Spinal cord (tissue), 10 donors: Measurements from ENCODE around the gene CD40. TPM values are rescaled to one million over a fixed set of nuclear protein-coding genes. Genes with fewer than 3 reads are reported as not detected.
"Not testable (repeated sequence)": the region's sequence is repeated elsewhere in the genome, so short reads cannot be mapped to it uniquely, and the experiment has no call there.

ENCODE experiments used
- DNase-seq, 6 donors: peaks; one replicate each; pipeline versions ENCODE4 v3.0.0 to v3.0.0-alpha.2; 2013 to 2015; ENCODE audit warnings: low spot score in 6 of 6, low read depth in 4 of 6
- H3K27ac ChIP-seq: one replicate; pipeline ENCODE4 v1.5.1; 2013; ENCODE audit warnings: low read depth, low read length, control low read depth
- H3K27me3 ChIP-seq: one replicate; pipeline ENCODE4 v1.6.1; 2013; ENCODE audit warnings: low read length; ENCODE audit not compliant: control insufficient read depth, insufficient read depth
- H3K36me3 ChIP-seq: one replicate; pipeline ENCODE4 v1.6.1; 2013; ENCODE audit warnings: low read length; ENCODE audit not compliant: control insufficient read depth, insufficient read depth
- H3K4me1 ChIP-seq: one replicate; pipeline ENCODE4 v1.6.1; 2013; ENCODE audit warnings: low read length; ENCODE audit not compliant: control insufficient read depth, insufficient read depth
- H3K4me3 ChIP-seq: one replicate; pipeline ENCODE4 v1.5.1; 2013; ENCODE audit warnings: low read depth, low read length, control low read depth
- H3K9me3 ChIP-seq: one replicate; pipeline ENCODE4 v1.6.1; 2013; ENCODE audit warnings: low read length; ENCODE audit not compliant: control insufficient read depth, insufficient read depth
- WGBS: methylation state at CpG from one replicate; pipeline ENCODE4 v1.1.5; 2013; ENCODE audit warnings: missing lambda C conversion rate; ENCODE audit not compliant: insufficient coverage; 5-methylcytosine and 5-hydroxymethylcytosine counted together
- polyA plus RNA-seq, 2 donors: library from polyadenylated mRNA; unstranded; fragments of 120-200 nt; gene quantifications; one replicate each; pipeline ENCODE4 v1.2.1, GENCODE V29; 2013; ENCODE audit not compliant: insufficient read length in 2 of 2
- total RNA-seq, 2 donors: library from RNA; depleted of rRNA in 1 of 2; stranded (reverse); fragments of 120-200 nt in 1 of 2; fragments of >200 nt in 1 of 2; gene quantifications; one replicate each; pipeline versions ENCODE4 v1.2.3 to v1.2.4, GENCODE V29; 2013 to 2014
- donor health status: healthy.

The CD40 gene
- total and polyA plus RNA-seq, 4 donors, result 1.6 to 6.5 (median 5.6) TPM

DNA sequence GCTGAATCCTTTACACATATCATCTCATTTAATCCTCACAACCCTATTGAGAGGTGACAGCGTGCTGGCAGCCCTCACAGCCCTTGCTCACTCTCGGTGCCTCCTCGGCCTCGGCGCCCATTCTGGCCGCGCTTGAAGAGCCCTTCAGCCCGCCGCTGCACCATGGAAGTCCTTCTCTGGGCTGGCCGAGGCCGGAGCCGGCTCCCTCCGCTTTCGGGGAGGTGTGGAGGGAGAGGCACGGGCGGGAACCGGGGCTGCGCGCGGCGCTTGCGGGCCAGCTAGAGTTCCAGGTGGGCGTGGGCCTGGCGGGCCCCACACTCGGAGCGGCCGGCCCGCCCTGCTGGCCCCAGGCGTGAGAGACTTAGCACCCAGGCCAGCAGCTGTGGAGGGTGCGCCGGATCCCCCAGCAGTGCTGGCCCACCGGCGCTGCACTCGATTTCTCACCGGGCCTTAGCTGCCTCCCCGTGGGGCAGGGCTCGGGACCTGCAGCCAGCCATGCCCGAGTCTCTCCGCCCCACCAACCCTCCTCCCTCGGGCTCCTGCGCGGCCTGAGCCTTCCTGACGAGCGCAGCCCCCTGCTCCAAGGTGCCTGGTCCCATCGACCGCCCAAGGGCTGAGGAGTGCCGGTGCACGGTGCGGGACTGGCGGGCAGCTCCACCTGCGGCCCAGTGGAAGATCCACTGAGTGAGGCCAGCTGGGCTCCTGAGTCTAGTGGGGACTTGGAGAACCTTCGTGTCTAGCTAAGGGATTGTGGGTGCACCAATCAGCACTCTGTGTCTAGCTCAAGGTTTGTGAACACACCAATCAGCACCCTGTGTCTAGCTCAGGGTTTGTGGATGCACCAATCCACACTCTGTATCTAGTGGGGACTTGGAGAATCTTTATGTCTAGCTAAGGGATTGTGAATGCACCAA lies 26.2 kb upstream of the CD40 start:
- not testable (repeated sequence) for H3K9me3 ChIP-seq, H3K27ac ChIP-seq, H3K36me3 ChIP-seq, H3K27me3 ChIP-seq, H3K4me1 ChIP-seq, DNase-seq, H3K4me3 ChIP-seq
- 95% methylated on average over 50 of the region's 52 CpGs for WGBS

DNA sequence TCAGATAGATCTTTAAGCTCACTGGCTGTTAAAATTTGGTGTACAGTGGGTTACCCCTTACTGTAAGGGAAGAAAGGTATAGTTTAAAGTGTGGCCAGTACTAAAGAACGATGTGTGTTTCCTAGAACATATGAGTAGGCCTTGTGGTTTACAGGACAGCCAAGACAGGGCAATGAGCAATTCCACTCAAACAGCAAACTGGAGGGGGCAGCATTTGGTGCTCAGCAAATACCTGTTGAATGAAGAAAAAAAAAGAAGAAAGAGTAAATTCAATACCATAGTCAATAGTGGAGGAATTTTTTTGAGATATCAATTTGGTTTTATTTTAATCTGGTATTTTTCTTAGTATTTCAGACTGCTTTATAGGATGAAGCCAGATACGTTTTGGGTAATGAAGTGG lies 24.6 kb upstream of the CD40 start:
- Histone ChIP-seq H3K9me3 (no peaks in the 10 kb centered on the region), H3K27ac (no peak overlapping the region), H3K27me3 (peaks cover 4% of the 10 kb centered on the region), H3K4me1 (no peaks in the 10 kb centered on the region), H3K36me3 (no peaks in the 10 kb centered on the region), H3K4me3 (no peak overlapping the region)
- DNase-seq, result no peak
- 100% methylated on average over 2 of the region's 2 CpGs for WGBS

DNA sequence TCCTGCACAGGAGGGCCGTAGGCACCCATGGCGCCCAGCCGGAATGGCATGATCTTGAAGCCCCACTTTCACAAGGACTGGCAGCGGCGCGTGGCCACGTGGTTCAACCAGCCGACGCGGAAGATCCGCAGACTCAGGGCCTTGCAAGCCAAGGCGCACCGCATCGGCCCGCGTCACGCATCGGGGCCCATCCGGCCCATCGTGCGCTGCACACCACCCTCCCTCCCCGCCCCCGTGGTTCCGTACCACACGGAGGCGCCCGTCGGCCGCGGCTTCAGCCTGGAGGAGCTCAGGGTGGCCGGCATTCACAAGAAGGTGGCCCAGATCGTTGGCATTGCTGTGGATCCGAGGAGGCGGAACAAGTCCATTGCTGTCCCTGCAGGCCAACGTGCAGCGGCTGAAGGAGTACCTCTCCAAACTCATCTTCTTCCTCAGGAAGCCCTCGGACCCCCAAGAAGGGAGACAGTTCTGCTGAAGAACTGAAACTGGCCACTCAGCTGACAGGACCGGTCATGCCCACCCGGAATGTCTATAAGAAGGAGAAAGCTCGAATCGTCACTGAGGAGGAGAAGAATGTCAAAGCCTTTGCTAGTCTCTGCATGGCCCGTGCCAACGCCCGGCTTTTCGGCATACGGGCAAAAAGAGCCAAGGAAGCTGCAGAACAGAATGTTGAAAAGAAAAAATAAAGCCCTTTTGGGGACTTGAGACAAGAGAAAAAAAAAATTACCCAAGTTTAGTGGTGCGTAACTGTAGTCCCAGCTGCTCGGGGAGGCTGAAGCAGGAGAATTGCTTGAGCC lies 18.4 kb upstream of the CD40 start:
- Histone ChIP-seq H3K36me3 (no peaks in the 10 kb centered on the region), H3K9me3 (no peaks in the 10 kb centered on the region), H3K27ac (no peak overlapping the region), H3K27me3 (peaks cover 23% of the 10 kb centered on the region), H3K4me1 (peaks cover 8% of the 10 kb centered on the region), H3K4me3 (no peak overlapping the region)
- no peak for DNase-seq
- 31% methylated on average over 48 of the region's 48 CpGs for WGBS

DNA sequence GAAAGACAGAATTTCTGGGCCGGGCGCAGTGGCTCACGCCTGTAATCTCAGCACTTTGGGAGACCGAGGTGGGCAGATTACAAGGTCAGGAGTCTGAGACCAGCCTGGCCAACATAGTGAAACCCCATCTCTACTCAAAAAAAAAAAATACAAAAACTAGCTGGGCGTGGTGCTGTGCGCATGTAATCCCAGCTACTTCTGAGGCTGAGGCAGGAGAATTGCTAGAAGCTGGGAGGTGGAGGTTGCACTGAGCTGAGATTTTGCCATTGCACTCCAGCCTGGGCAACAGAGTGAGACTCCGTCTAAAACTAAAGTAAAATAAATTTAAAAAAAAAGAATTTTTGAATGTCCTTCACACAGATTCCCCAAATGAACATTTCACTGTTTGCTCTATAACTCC lies 17.7 kb upstream of the CD40 start:
- peaks cover 23% of the 10 kb centered on the region for H3K27me3 ChIP-seq
- H3K9me3 ChIP-seq, H3K4me3 ChIP-seq, DNase-seq, H3K27ac ChIP-seq, H3K4me1 ChIP-seq, H3K36me3 ChIP-seq: not testable (repeated sequence)
- WGBS, result 90% methylated on average over 2 of the region's 7 CpGs

DNA sequence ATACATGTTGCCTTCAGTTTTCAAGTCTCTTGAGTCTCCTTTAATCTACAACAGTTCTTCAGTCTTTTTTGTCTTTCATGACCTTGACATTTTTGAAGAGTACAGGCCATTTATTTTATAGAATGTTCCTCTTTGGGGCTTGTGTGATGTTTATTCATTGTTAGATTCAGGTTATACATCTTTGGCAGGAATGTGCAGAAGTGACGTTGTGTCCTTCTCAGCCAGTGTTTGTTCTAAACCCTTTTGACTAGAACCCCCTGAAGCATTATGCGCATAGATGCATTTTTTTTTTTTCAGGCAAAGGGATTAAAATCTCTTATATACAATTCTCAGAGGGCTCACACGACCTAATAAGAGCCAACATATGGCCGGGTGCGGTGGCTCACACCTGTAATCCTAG lies 17.1 kb upstream of the CD40 start:
- Histone ChIP-seq H3K36me3 (no peaks in the 10 kb centered on the region), H3K27ac (no peak overlapping the region), H3K4me1 (peaks cover 8% of the 10 kb centered on the region), H3K9me3 (no peaks in the 10 kb centered on the region), H3K4me3 (no peak overlapping the region), H3K27me3 (peaks cover 23% of the 10 kb centered on the region)
- DNase-seq, result no peak
- 74% methylated on average over 3 of the region's 5 CpGs for WGBS

DNA sequence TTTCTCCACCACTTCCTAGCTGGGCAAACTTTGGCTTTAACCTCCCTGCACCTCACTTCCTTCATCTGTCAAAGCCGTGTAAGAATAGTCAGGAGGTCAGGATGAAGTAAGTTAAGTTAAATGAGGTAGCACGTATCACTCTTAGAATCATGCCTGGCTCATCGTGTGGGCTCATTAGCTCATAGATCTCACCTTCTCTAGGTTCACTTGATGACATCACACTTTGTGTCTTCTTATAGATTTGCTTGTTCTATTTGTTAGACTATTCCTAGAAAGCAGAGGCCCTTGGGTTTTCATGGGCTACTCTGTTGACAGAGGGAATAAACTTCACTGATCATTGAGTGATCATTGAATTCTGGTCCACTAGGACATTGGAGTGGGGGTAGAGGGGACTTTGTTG lies 16.2 kb upstream of the CD40 start:
- Histone ChIP-seq H3K27me3 (peaks cover 23% of the 10 kb centered on the region), H3K9me3 (no peaks in the 10 kb centered on the region), H3K4me1 (peaks cover 8% of the 10 kb centered on the region), H3K4me3 (no peak overlapping the region), H3K36me3 (no peaks in the 10 kb centered on the region), H3K27ac (no peak overlapping the region)
- DNase-seq, result no peak
- WGBS, result no CpG with 5 or more reads among the region's 3 CpGs

DNA sequence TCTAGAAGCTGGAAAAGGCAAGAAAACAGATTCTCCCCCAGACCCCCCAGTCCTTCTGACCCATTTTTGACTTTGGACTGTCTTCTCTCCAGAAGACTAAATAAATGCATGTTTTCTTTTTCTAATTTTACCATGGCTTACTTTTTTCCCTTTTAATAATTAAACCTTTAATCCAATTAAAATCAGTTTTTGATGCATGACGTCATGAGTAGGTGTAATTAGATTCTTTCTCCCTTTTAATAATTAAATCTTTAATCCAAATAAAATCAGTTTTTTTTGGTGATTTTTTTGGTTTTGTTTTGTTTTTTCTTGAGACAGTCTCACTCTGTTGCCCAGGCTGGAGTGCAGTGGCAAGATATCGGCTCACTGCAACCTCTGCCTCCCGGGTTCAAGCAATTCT lies 15.2 kb upstream of the CD40 start:
- H3K27me3 ChIP-seq, result peaks cover 23% of the 10 kb centered on the region
- WGBS, result no CpG with 5 or more reads among the region's 3 CpGs

DNA sequence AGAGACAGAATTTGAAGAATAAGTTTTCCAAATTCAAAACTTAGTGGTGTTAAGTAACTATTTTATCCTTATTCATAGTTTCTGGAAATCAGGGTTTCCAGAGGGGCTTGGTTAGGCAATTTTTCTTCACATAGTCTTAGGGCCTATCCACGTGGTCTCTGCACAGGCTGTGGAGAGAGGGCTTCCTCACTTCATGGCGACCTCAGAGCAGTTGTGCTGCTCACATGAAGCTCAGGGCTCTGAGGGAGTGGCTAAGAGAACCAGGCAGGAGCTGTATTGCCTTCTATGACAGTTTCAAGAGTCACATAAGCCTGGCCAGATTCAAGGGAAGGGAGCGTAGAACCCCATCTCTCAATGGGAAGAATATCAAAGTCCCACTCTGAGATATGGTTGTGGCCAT lies 13.9 kb upstream of the CD40 start:
- H3K27ac ChIP-seq, result no peak overlapping the region
- 88% methylated on average over 2 of the region's 3 CpGs for WGBS
- no peaks in the 10 kb centered on the region for H3K36me3 ChIP-seq
- peaks cover 7% of the 10 kb centered on the region for H3K4me1 ChIP-seq
- H3K4me3 ChIP-seq, result no peak overlapping the region
- H3K27me3 ChIP-seq, result peaks cover 18% of the 10 kb centered on the region
- H3K9me3 ChIP-seq, result no peaks in the 10 kb centered on the region
- no peak for DNase-seq

More for the DNA sequence above, 15.2 kb upstream of the CD40 start:
- peaks cover 8% of the 10 kb centered on the region for H3K4me1 ChIP-seq
- no peak overlapping the region for H3K4me3 ChIP-seq
- H3K9me3 ChIP-seq, result no peaks in the 10 kb centered on the region
- no peak overlapping the region for H3K27ac ChIP-seq
- no peak for DNase-seq
- no peaks in the 10 kb centered on the region for H3K36me3 ChIP-seq

DNA sequence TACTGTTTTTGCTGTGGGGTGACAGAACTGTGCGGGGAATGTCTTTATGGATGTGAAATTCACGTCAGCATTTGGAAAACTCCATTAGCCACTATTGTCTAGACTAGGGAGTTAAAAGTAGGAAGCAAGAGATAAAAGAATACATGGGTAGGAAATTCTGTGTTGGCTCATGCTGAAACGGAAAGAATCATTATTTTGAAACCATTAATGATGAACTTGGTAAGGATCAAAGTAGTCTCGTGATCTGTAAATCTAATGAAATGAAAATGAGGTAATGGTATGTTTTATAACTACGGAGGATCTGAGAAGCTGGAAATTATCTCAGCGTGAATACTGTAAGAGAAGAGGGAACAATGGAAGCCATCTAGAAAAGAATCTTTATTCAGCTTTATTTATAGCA lies 11.1 kb upstream of the CD40 start:
- no peak for DNase-seq
- Histone ChIP-seq H3K36me3 (no peaks in the 10 kb centered on the region), H3K27me3 (peaks cover 11% of the 10 kb centered on the region), H3K4me3 (no peak overlapping the region), H3K27ac (no peak overlapping the region), H3K9me3 (no peaks in the 10 kb centered on the region), H3K4me1 (no peaks in the 10 kb centered on the region)
- 45% methylated on average over 6 of the region's 6 CpGs for WGBS
